Medulla oblongata (tissue), 1 donor: Measurements from ENCODE around the gene PLEKHM3.

ENCODE experiments used
- DNase-seq: peaks from one replicate; pipeline ENCODE4 v3.0.0-alpha.2; 2015; ENCODE audit errors: extremely low spot score

PLEKHM3 gene

GRCh38 chr2:207863345-207863744, 162.0 kb downstream of the PLEKHM3 start:
- no peak for DNase-seq

DNA sequence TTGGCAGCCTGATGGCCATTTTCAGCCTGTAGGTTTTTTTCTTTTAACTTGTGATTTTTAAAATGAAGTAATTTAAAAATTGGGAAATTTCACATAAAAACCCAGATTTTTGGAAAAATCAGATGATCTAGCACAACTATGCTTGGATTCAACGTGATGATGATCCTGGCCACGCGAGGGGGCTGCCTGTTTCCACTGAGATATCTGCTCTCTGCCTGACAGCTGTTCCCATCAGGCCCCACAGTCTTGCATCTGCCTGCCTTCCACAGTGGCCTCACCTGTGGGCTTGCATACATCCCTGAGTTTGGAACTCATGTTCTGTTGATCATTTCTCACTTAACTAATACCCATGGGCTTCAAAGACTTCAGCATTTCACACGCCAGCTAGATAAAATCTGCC, 163.5 kb downstream of the PLEKHM3 start:
- DNase-seq = no peak

- DNase-seq = no peak
Measured at GRCh38 chr2:207860685-207861084, 164.6 kb downstream of the PLEKHM3 start.

- DNase-seq = no peak
Measured at GRCh38 chr2:207855591-207855990, 169.7 kb downstream of the PLEKHM3 start.

GRCh38 chr2:207854484-207855440, 170.6 kb downstream of the PLEKHM3 start:
- DNase-seq = no peak

GRCh38 chr2:207852791-207853190, 172.5 kb downstream of the PLEKHM3 start:
- no peak for DNase-seq

DNA sequence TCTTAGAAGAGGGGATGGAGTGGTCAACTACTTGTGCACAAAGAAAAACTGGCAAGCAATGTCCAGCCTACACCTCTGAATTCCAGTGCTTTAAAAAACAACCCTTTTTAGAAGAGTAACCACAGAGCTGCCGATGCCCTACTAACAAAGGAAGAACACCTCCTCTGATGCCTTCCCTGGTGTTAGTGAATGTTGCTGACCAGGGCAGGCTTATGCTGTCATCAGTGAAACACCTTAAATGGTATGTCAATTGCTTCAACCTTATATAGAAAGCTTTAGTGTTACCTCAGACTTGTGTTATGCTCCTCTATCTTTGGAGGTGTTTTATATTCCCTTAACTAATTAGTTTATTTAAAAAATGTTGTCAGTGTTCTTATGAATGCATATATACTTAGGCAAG, 175.9 kb downstream of the PLEKHM3 start:
- DNase-seq = no peak

GRCh38 chr2:207848545-207848928, 176.8 kb downstream of the PLEKHM3 start:
- DNase-seq = no peak

DNA sequence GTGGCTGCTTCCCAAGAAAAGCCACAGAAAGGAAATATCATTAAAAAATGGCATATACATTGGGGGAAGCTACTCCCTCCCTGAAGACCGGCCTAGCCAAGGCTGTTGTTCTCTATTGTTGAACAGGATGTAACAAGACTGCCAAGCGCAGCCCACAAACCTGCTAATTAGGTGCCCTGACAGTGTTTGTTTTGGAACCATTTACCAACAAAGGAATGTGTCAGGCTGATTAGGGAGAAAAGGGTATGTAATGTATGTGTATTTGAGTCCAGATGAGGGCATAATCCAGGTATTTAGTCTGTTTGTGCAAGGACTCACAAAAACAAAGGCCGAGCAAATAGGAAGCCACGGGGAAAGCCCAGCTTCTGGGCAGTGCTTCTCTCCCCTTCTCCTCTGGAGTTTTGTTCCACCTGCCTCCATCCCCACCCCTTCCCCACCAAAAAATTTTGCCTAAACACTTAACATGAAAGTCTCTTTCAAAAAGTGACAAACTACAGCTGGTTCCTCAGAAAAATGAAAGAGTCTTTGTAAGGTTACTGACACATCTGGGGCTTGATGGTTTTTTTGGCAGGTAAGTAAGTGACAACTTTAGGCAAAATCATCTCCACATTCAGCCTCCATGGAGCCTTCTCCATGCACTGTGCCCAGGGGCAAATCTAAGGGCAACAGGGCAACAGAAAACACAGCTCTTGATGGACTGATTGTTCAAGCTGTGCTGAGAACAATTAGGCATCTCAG, 177.4 kb downstream of the PLEKHM3 start:
- no peak for DNase-seq

DNA sequence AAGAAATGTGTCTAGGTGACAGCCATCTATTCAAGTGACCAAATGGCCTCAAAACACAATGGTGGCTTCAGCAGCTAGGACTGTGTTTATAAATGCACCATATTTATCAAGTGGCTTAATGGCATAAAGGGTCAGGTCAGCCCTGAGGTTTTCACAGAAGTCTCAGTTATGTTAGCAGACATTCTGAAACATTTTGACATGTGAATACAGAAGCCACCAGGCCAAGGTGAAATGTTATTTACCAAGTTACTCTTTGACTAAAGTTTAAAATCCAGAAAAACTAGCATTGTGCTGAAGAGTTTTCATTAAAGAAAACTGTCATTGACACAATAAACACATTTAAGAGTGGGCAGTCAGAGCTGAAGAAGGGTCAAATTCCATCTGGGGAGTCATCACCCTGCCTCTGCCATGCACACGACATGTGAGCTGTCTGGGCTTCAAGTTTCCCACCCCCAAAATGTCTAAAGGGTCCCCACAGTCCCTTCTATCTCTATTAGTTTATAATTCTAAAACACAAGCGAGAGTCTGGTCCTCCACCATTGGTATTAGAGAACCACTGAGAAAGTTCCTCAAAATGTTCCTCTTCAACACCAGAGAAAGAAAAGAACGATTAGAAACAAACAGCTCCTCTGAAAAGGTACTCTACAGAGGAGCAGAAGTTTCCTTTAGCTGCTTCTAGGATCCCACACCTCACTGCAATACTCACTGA, 178.1 kb downstream of the PLEKHM3 start:
- DNase-seq = no peak

DNA sequence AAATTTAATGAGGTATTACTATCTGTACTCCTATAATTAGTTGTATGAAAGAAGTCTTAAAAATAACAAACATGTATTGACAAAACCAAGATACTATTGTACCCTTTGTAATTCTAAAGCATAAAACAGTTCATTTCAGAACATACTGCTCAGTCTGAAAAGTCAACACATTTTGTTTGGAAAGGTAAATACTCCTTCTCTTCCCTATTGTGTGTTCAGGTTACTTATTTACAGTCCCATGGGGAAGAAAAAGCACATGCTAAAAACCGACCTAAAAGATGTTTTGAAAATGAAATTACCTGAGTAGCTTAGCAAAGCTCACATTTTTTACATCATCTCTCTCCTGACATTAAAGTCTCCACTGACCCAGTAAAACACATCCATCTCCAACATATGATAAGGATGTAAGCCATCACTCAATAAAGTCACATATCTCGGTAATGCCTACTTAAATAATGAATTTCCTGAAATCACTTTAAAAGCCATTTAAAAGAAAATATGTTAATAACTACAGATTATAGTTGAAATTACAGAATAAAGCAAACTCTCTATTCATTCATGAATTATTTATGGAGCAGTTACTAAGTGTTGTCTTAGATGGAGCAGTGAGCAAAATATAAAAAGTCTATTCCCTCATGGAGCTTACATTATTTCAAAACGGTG, 180.0 kb downstream of the PLEKHM3 start:
- no peak for DNase-seq

GRCh38 chr2:207844648-207845047, 180.7 kb downstream of the PLEKHM3 start:
- no peak for DNase-seq

DNA sequence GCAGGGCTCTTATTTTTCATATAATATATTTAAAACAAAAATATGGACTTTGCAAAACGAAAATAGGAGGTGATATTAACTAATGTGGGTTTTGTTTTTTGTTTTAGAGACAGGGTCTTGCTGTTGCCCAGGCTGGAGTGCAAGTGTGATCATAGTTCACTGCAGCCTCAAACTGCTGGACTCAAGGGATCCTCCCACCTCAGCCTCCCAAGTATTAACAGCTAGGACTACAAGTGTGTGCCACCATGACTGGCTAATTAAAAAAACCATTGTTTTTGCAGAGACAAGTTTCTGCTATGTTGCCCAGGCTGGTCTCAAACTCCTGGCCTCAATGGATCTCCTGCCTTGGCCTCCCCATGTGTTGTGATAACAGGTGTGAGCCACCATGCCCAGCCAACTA, 185.2 kb downstream of the PLEKHM3 start:
- DNase-seq = no peak

- DNase-seq = no peak
Measured at GRCh38 chr2:207839575-207839974, 185.8 kb downstream of the PLEKHM3 start.

DNA sequence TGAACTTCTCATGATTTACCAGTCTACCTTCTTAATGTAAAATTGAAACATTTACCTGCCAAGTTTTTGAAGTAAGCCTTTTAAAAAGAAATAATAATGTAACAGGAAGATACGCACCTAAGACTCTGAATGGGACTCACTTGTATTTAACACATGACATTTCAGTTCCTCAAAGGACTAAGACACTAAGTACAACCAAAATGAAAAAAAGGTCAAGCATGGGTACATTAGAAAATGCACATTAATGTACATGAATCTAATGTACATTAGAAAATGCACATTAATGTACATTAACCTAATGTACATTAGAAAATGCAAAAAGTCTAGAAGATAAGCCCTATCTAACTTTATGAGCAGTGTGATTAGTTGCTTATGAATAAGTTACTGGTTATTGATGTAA, 186.3 kb downstream of the PLEKHM3 start:
- DNase-seq = no peak

DNA sequence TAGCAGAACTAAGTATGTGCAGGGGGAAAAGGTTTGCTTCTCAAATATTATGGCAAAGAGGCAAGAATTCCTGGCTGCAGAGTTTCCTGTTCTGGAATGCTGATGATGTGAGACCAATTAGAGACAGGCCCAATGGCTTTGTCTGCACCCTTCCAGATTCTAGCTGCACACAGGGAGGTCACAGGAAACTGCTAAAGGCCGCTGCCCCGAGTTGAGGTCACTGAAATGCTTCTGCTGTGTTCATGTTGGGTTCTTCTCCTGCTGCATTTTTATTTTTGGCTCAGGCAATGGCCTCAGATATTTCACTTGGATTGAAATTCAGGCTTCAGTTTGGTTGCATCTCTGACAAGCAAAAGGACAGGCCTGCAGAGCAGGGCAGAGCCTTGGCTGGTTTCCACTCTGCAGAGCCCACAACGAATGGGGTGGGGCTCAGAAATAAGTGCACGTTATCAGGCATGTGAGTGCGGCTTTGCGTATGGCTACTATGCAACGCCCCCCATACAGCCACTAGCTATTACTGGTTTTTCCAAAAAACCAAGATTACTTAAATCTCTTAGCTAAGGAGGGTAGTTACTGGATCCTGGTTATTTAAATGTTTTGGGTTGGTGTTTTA, 188.7 kb downstream of the PLEKHM3 start:
- no peak for DNase-seq

- DNase-seq = no peak
Measured at GRCh38 chr2:207835805-207836204, 189.5 kb downstream of the PLEKHM3 start.

DNA sequence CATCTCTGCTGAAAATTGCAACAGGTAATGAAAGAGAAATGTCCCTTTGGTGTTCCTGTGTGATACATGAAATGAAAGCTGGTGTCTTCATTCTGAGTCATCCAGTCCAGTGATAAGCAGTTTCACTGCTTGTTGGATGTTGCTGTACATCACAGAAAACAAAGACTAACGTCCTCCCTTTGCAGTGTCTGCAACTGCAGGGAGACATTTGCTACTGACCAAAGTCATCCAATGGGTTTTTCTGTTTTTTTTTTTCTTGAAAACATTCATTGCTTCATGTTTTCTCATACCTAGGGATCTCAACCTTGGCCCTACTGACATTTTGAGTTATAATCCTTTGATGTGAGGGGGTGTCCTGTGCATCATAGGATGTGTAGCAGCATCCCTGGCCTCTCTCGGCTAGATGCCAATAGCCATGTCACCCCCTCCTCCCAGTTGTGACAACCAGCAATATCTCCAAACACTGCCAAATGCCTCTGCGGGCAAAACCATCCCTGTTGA, 192.0 kb downstream of the PLEKHM3 start:
- no peak for DNase-seq

- no peak for DNase-seq
Measured at GRCh38 chr2:207831584-207832248, 193.6 kb downstream of the PLEKHM3 start.

DNA sequence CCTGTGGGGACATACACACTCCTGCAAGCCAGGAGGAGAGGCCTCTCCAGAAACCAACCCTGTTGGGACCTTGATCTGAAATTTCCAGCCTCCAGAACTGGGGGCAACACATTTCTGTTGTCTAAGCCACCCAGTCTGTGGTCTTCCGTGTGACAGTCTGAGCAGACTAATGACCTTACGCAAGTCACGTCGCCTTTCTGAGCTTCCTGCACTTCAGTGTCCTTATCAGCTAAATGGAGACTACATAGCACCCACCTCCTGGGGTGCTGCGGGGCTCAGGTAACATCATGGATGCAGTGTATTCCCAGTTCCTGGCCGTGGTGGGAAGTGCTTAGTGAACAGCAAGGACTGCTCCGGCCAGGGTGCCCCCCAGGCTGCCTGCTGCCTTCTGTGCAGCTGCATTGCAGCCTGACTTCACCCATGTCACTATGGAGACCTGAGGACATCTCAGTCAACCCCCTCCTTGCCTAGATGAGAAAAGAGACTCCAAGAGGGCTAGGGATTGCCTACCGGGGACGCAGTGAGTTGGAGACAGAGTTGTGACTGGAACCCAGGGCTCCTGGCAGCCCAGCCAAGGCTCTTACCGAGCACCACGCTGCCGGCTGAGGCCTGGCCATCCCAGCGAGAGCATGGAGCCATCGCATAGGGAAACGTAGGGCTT, 194.4 kb downstream of the PLEKHM3 start:
- DNase-seq = no peak
